NOMO-1 (cell line): ENCODE results near the gene NXN.
"Not testable (repeated sequence)": the region's sequence is repeated elsewhere in the genome, so short reads cannot be mapped to it uniquely, and the experiment has no call there.

Source experiments
- DNase-seq, 2 experiments: peaks; one replicate each; lab custom pipeline; 2025; ENCODE audit not compliant: unreplicated experiment in 2 of 2; lab: John Stamatoyannopoulos, UW

Gene NXN

GRCh38 chr17:981292-981658 lies 1.7 kb upstream of the NXN start:
- DNase-seq = no peak

GRCh38 chr17:980406-981291 lies 1.1 kb upstream of the NXN start:
- peak; percentile 80 to 86 for DNase-seq

GRCh38 chr17:979212-979538 lies 401 bp downstream of the NXN start:
- DNase-seq = no peak

- no peak for DNase-seq
Observed at GRCh38 chr17:978103-979093, 1.2 kb downstream of the NXN start.

GRCh38 chr17:977166-977565 lies 2.4 kb downstream of the NXN start:
- DNase-seq = no peak

GRCh38 chr17:976312-976711 lies 3.3 kb downstream of the NXN start:
- no peak for DNase-seq

GRCh38 chr17:975371-975915 lies 4.1 kb downstream of the NXN start:
- DNase-seq = peak in 1 of 2 experiments; percentile 26

GRCh38 chr17:974778-975177 lies 4.8 kb downstream of the NXN start:
- DNase-seq = not testable (repeated sequence)

GRCh38 chr17:973053-973452 lies 6.5 kb downstream of the NXN start:
- peak; percentile 44 to 79 for DNase-seq

GRCh38 chr17:971861-972260 lies 7.7 kb downstream of the NXN start:
- DNase-seq = not testable (repeated sequence)

- DNase-seq = no peak
Observed at GRCh38 chr17:970364-970763, 9.2 kb downstream of the NXN start.

- DNase-seq = no peak
Observed at GRCh38 chr17:969811-970355, 9.7 kb downstream of the NXN start.

- no peak for DNase-seq
Observed at GRCh38 chr17:968812-969730, 10.5 kb downstream of the NXN start.

- no peak for DNase-seq
Observed at GRCh38 chr17:967122-967521, 12.5 kb downstream of the NXN start.

GRCh38 chr17:965311-965989 lies 14.1 kb downstream of the NXN start:
- no peak for DNase-seq

GRCh38 chr17:964876-965275 lies 14.7 kb downstream of the NXN start:
- no peak for DNase-seq

- DNase-seq = no peak
Observed at GRCh38 chr17:962670-963069, 16.9 kb downstream of the NXN start.

- DNase-seq = no peak
Observed at GRCh38 chr17:962166-962565, 17.4 kb downstream of the NXN start.

GRCh38 chr17:958712-959451 lies 20.7 kb downstream of the NXN start:
- no peak for DNase-seq
